ENCODE data around the gene MLXIPL. TPM values are rescaled to one million over a fixed set of nuclear protein-coding genes. Genes with fewer than 3 reads are reported as not detected.

Gene MLXIPL
- total and polyA plus RNA-seq, 2 donors (not counting 3 experiments of a cell fraction or from before 2014, with no cell fraction given), result not detected

DNA sequence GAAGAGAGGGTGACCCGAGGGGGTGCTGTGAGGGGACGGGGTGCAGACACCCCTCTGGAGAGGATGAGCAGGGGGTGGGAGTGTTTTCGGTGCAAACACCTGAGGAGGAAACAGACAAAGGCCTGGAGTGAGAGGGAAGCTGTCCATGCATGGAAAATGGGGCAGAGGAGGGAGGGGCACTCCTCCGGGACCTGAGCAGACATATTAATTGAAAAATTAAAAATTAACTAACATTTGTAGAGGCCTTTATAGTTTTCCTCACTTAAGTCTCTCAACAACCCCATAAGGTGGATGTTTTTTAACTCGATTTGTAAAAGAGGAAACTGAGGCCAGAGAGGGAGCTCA is 44.5 kb upstream of the MLXIPL start:
- H3K4me3 ChIP-seq (replicated peaks in 1 of 3; ENCODE audit: insufficient read depth in 1 of 3, low read depth in 1 of 3, low read length in 3 of 3), result peak overlapping the region in 1 of 3 experiments; percentile 67
- no peak for FAIRE-seq
- no peaks in the 10 kb centered on the region for H3K36me3 ChIP-seq (ENCODE audit: control insufficient read depth in 2 of 2, extremely low read depth in 1 of 2, insufficient read depth in 2 of 2, low read length in 2 of 2)
- DNase-seq (ENCODE audit: low read depth, low spot score), result no peak
- H3K4me1 ChIP-seq (ENCODE audit: control insufficient read depth, extremely low read depth, insufficient read depth, low read length), result peaks cover 3% of the 10 kb centered on the region
- peaks cover 0 to 2% of the 10 kb centered on the region in 2 experiments for H3K27me3 ChIP-seq (ENCODE audit: control insufficient read depth in 2 of 2, insufficient read depth in 2 of 2, low read length in 2 of 2)
- H3K79me2 ChIP-seq (ENCODE audit: control insufficient read depth, insufficient read depth, low read length), result no peaks in the 10 kb centered on the region
- no peaks in the 10 kb centered on the region for H3K9me3 ChIP-seq (replicated peaks; ENCODE audit: control insufficient read depth, insufficient read depth, low read length)
- ChIA-PET CTCF (interaction anchor here (1.2 to 4.8 kb wide), 6 partner anchors 9 to 63 kb away, joined by 3 to 57 read pairs (median 8); no protein-coding TSS in a partner anchor), POLR2A (no interaction called here)
- no peak overlapping the region for H3K9ac ChIP-seq (replicated peaks; ENCODE audit: extremely low read depth, insufficient read depth, low read length)
- H4K20me1 ChIP-seq (replicated peaks; ENCODE audit: control insufficient read depth, extremely low read depth, insufficient read depth, low read length), result no peaks in the 10 kb centered on the region
- peak overlapping the region; percentile 84 for H2AFZ ChIP-seq (ENCODE audit: low read depth, low read length)
- no TSS peak for BruUV-seq (replicated peaks)
- no peak overlapping the region for H3K27ac ChIP-seq (ENCODE audit: insufficient read depth, low read depth, low read length)
- no peak overlapping the region for H3K4me2 ChIP-seq (ENCODE audit: insufficient read depth, low read length)
- dilution Hi-C loops (cut with MboI; ENCODE audit: extremely low pct_ligation_motif_present, low sequenced_read_pairs) (no loop called here), intact Hi-C loops (cut with micrococcal nuclease) (loop anchor here (5.0 kb wide), 1 partner anchor 42 kb away; no protein-coding TSS in a partner anchor)
- no peak for TF ChIP-seq MYC (IDR thresholded peaks at IDR 0.05; ENCODE audit: low read depth, low read length)
- TF ChIP-seq POLR2A (IDR thresholded peaks at IDR 0.05; ENCODE audit: low read depth, low read length), result no peak
- TF ChIP-seq GATA2 (IDR thresholded peaks at IDR 0.05; ENCODE audit: insufficient read depth, insufficient read length, low read depth, low read length), result no peak
- no peak for TF ChIP-seq FOS (IDR thresholded peaks at IDR 0.05; ENCODE audit: borderline replicate concordance, insufficient read depth, low read length)
- TF ChIP-seq, protein P1, sequence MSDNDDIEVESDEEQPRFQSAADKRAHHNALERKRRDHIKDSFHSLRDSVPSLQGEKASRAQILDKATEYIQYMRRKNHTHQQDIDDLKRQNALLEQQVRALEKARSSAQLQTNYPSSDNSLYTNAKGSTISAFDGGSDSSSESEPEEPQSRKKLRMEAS (IDR thresholded peaks at IDR 0.05; ENCODE audit: insufficient read depth, insufficient read length), result no peak
- no peak for TF ChIP-seq POLR2AphosphoS5 (IDR thresholded peaks at IDR 0.05; ENCODE audit: insufficient read depth, low read depth, low read length)
- TF ChIP-seq, protein P2, sequence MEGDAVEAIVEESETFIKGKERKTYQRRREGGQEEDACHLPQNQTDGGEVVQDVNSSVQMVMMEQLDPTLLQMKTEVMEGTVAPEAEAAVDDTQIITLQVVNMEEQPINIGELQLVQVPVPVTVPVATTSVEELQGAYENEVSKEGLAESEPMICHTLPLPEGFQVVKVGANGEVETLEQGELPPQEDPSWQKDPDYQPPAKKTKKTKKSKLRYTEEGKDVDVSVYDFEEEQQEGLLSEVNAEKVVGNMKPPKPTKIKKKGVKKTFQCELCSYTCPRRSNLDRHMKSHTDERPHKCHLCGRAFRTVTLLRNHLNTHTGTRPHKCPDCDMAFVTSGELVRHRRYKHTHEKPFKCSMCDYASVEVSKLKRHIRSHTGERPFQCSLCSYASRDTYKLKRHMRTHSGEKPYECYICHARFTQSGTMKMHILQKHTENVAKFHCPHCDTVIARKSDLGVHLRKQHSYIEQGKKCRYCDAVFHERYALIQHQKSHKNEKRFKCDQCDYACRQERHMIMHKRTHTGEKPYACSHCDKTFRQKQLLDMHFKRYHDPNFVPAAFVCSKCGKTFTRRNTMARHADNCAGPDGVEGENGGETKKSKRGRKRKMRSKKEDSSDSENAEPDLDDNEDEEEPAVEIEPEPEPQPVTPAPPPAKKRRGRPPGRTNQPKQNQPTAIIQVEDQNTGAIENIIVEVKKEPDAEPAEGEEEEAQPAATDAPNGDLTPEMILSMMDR (IDR thresholded peaks at IDR 0.05; ENCODE audit: extremely low read depth in 1 of 2, insufficient read depth in 1 of 2, low read depth in 1 of 2, low read length in 2 of 2), result no peak
- TF ChIP-seq EZH2 (IDR thresholded peaks at IDR 0.05; ENCODE audit: borderline replicate concordance, low read depth, low read length, severe bottlenecking), result no peak
- no peak for TF ChIP-seq JUN (IDR thresholded peaks at IDR 0.05; ENCODE audit: borderline replicate concordance, insufficient read depth, insufficient read length, low read depth)
- no peaks in the 10 kb centered on the region for H3K9me1 ChIP-seq (replicated peaks; ENCODE audit: control insufficient read depth, extremely low read depth, insufficient read depth, low read length)

All from endothelial cell of umbilical vein (primary cell).